Ureter (tissue), 1 donor: ENCODE results near the gene NPTX1. TPM values are rescaled to one million over a fixed set of nuclear protein-coding genes. Genes with fewer than 3 reads are reported as not detected.

Experiments used
- DNase-seq: peaks from one replicate; pipeline ENCODE4 v3.0.0-alpha.2; 2020; ENCODE audit warnings: low spot score
- total RNA-seq: library from RNA; stranded (reverse); gene quantifications from one replicate; pipeline ENCODE4 v1.2.4, GENCODE V29; 2023
- donor health status: DM: yes; HTN: yes; CAD: no.

The NPTX1 gene
- total RNA-seq, 1 donor from 2014 or later, result 2.0 TPM

DNA sequence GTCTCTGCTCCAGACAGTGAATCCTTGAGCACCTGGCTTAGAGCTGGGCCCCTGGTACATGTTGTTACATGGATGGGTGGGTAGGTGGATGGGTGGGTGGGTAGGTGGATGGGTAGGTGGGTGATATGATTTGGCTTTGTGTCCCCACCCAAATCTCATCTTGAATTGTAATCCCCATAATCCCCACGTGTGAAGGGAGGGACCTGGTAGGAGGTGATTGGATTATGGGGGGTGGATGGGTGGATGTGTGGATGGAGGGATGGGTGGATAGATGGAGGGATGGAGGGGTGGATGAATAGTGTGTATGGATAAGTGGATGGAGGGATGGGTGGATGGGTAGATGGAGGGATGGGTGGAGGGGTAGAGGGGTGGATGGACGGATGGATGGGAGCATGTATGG, 26.6 kb upstream of the NPTX1 start:
- DNase-seq, result no peak

DNA sequence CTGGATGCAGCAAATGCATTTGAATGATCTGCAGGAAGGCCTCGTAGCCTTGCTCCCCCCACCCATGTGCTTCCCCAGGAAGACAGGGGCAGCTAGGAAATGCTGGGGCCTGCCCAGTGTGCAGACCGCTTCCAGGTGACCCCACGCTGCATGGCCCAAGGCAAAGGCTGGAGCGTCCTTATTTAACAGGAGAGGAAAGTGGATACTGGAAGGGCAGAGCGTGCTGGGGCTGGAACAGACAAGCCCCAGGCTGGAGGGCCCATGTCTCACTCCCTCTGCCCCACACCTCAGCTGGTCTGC, 26.1 kb upstream of the NPTX1 start:
- DNase-seq, result no peak

DNA sequence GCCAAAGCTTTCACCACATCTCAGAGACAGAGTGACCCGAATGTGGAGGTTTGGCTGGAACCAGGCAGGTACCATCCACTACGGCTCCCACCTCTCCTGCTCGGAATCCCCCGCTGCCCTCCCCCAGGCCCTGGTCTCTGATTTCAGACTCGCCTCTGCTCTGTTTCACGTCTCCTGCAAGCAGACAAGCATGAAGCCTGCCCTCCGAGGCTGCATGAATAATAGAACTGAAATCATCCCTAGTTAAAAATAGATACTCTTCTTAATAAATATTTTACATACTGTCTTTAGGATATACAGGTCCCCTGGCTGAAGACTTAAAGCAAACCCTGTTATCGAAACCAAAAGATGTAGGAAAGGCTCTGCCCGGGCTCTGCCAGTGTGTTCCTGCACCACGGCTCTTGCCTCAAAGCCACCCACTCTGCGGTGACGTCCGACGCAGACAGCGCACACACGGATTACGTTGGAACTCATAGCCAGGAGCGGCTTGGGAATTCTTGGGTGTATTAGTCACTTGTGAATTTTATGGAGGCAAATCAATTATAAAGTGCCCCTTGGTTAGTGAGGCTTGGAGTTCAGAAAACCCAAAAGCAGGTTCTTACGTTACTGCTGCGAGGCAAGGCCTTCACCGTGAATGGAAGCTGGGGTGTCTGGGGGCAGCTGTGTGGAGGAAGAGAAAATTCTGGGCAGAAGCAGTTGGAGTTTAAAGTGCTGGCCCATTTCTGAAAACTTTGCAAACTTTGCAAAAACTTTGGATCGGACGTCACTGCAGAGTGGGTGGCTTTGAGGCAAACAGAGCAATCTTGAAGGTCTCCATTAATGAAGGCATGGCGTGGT, 25.6 kb upstream of the NPTX1 start:
- DNase-seq, result no peak

DNA sequence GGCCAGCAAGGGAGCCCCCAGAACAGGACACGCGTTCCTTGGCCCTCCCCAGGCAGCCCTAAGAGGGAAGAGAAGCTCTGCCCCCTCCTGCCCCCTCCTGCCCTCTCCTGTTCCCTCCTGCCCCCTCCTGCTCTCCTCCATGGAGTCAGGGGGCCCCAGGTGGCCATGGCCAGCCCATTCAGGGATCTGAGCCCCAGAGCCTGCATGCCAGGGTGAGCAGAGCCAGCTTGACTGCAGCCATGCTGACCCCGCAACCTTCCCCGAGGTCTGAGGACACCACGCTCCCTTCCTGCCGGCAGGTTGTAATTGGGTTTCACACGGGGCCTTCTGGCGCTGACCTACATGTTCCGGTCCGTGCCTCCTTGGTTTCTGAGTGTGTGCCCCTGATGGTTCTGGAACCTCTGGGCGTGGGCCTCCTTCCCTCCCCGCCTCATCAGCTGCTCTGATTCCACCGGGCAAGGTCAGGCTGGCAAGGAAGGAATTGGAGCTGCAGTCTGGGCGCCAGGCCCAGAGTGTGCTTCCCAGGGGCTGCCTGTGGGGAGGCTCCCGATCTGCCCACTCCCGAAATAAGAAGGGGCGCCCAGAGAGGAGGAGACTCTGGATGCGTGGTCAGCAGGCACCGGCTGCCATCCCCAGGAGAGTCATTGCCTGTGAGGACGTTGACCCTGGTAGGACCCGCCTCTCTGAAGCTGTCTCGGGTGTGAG, 23.7 kb upstream of the NPTX1 start:
- DNase-seq, result no peak

DNA sequence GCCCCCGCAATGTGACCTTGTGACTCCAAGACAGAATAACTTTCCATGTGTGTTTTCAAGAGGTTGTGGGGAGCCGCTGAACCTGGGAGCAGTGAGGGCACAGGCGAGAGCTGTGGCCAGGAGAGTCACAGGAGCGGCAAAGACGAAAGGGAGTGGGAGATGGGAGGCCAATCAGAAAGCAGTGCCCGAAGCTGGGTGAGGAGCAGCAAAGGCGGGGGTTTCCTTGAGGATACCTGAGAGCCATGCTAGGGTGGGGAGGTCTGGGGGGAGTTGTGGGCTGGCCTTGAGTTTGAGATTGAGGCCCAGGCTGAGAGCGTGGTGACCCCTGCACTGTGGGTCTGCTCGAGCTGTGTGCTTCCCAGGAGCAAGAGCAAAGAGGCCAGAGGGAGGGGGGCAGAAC, 23.2 kb upstream of the NPTX1 start:
- no peak for DNase-seq

DNA sequence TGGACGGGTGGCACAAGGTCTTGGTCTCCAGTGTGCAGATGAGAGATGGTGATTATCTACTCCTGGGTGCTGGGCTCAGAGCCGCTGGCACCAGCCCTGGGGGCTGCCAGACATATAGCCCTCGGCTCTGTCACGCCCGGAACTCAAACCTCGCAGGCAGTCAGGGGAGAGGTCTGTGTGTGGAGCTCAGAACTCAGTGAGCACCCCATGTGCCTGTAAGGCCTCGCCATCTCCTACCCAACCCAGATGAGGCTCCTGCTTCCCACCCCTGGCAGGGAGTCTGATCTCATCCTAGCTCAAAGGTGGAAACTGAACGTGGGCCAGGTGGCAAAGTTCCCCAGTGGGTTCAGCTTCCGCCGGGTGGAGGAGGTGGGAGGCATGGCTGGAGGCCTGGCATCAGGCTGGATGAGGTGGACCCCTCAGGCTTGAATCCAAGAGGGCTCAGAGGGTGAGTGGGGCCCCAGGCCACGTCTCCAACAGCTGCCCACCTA, 22.6 kb upstream of the NPTX1 start:
- DNase-seq, result no peak

DNA sequence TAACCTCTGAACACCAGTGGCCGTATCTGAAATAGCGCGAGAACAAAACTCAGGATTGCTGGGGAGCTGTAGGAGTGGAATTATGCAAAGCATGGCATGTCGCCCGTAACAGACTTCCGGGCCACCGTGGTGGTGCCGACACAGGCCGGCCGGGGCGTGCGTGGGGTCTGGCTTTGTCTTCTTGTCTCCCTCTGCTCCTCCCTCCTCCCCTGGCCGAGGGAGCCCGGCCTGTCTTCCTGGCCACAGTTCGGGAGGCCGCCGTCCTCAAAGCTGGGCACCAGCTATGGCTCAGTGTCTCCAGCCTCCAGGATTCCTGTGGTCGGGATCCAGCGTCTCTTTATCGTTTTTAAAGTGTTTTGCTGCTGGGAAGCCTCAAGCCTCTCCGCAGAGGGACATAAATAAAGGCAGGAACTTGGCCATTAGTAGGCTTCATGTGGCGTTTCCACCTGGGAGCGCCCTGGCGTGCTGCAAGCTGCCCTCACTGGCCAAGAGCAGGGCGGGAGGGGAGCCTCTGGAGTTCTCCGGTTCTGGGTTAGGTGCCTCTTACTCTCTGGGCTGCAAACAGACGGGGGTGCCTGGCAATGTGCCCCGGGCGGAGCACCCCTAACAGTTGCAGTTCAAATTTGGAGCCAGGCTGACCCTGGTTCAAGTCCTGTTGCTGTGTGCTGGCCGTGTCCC, 22.0 kb upstream of the NPTX1 start:
- no peak for DNase-seq

DNA sequence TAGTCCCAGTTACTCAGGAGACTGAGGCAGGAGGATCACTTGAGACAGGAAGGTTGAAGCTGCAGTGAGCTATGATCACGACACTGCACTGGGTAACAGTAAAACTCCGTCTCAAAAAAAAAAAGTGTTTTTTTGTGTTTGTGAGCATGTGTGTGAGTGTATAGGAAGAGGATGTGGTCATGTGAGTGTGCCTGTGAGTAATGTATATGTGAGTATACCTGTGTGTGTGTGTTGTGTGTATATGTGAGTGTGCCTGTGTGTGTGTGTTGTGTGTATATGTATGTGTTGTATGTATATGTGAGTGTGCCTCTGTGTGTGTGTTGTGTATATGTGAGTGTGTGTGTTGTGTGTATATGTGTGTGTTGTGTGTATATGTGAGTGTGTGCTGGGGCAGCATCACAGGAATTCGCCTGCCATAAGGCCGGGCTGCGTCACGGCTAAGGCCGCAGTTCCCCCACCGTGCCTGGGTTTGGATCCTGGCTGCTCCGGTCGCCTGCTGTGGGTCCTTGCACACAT, 21.4 kb upstream of the NPTX1 start:
- DNase-seq, result no peak

DNA sequence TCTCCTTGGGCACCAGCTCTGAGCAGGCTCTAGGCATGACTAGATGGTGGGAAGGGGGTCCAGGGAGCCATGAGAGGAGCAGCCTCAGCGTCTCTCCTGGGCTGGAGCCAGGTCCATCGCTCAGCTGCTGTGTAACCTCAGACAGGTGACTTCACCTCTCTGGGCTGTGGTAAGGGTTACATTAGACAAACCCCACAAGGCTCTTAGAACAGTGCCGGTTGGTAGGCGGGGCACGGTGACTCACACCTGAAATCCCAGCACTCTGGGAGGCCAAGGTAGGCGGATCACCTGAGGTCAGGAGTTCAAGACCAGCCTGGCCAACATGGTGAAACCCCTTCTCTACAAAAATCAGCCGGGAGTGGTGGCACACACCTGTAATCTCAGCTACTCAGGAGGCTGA, 18.1 kb upstream of the NPTX1 start:
- DNase-seq, result no peak

DNA sequence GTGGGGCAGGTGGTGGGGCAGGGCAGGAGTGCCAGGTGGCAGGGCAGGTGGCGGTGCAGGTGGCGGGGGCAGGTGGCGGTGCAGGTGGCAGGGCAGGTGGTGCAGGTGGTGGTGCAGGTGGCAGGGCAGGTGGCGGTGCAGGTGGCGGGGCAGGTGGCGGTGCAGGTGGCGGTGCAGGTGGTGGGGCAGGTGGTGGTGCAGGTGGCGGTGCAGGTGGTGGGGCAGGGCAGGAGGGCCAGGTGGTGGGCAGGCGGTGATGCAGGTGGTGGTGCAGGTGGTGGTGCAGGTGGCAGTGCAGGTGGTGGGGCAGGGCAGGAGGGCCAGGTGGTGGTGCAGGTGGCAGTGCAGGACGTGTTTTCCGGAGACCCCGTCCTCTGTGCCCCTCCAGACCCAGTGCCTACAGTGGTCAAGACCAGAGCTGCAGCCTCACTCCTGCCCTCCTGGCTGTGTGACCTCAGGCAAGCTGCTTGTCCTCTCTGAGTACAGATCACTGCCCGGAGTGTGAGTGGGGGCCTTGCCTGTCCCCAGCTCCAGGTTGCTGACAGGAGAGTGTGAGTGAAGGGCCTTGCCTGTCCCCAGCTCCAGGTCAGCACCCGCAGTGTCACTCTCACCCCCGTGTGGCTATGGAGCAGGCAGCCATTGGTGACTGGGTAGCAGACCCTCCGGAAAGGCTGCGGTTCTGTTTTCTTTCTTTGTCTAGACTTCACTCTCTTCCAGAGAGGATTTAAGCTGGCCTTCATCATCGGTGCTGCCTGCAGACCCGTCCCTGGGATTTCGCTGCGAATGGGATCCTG, 16.1 kb upstream of the NPTX1 start:
- DNase-seq, result no peak

DNA sequence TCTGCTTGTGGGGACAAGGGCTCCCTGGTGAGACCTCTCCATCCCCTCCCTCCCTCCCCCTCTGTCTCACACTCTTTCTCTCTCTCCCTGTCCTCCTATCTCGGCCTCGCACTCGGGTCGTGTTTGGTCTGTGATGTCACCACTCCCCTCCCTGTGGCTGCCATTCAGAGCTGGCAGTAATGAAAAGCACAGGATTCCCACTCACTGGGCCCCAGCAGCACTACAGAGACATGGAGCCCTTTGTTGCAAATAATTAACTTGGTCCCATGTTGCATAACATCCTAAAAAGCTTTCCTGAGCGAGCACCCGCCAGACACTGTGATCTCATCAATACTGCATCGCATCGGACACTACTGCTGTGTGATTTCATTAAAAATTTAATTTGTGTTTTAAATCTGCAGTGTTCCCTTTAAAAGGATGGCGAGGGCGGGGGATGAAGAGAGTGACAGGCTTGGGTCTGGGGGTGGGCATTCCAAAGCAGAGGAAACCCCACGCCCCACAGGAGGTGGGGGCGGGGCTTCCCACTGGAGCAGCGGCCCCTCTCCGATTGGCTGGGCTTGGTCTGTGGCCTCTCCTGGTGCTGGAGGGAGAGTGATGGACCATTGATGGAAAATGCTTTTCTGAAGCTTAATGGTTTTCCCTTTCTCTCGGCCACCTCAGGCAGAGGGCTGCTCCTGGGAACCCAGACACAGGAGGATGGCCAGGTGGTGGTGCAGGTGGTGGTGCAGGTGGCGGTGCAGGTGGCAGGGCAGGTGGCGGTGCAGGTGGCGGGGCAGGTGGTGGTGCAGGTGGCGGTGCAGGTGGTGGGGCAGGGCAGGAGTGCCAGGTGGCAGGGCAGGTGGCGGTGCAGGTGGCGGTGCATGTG, 15.3 kb upstream of the NPTX1 start:
- DNase-seq, result no peak

DNA sequence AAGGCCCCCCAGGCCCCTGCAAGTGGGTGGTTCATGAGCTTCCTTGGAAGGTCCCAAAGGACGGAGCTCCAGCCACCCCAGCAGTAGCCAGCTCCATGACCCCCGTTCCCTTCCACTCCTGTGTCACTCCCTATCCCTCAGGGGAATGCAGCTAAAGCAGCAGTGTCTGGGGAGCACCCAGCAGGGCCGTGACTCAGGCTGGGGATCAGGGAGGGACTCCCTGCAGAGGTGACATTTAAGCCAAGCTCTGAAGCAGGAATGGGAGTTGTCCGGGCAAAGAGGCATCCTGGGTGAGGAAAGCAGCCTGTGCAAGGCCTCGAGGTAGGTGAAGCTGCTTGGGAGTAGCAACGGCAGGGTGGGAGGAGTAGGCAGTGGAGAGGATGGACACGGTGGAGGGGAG, 11.1 kb upstream of the NPTX1 start:
- no peak for DNase-seq

DNA sequence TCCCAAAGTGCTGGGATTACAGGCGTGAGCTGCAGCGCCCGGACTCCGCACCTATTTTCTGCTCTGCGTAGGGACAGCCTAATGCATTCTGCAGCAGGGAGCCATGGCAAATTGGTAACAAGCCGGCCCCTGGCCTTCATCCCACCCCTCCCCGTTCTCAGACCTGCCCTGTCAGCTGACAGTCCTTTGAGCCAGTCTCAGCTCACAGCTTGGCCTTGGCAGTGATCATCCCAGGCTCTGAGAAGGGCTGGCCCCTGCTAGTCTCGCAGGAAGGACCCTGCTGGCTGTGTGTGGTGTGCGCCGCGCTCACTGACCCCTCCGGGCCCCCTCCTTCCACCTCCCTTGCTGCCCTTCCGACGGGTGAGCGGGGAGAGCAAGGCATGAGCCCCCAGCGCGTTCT, 10.3 kb upstream of the NPTX1 start:
- no peak for DNase-seq

DNA sequence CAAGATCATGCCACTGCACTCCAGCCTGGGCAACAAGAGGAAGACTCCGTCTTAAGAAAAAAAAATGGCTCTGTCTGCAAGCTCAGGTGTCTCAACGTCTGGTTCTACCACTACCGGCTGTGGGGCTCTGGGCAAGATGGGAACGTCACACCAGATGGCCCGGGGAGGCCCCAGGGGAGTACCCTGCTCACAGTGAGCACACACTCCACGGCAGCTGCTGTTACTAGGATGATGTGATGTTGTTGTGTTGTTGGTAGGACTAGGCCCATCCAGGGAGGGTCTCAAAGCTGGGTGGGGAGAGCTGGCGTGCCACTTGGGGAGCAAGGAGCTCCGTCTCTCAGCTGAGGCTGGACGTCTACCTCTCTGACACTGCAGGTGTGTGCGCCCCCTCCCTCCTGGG, 9.4 kb upstream of the NPTX1 start:
- DNase-seq, result no peak

DNA sequence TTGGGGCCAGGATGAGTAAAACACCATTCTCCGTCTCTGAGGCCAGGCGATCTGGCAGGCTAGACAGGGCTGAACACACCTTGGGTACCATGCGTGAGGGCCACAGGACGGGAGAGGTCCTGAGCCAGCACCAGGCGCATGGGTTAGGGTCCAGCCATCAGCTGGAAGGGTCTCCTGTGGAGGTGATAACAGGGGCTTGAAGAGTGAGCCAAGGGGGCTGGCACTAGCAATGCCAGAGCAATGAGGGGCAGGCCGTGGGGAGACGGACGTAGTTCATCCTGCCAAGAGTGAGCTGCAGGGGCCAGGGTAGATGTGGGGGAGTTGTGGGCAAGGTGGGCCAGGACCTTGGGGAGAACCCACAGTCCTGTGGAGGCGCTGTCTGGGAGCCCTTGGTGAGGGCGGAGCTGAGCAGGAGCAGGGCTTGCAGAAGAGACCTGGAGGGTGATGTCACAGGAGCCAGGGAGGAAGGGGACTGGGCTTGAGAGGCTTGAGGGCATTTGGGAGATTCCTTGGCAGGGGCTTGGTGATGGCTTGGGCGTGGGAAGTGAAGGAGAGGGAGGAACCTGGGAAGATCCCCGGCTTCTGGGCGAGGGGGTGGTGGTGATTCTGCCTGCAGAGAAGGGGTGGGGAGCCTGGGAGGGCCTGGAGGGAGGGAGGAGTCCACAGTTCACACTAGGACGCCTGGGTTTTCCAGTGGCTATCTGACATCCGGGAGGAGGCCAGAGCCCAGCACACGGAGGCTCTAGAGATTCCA, 6.3 kb upstream of the NPTX1 start:
- no peak for DNase-seq

DNA sequence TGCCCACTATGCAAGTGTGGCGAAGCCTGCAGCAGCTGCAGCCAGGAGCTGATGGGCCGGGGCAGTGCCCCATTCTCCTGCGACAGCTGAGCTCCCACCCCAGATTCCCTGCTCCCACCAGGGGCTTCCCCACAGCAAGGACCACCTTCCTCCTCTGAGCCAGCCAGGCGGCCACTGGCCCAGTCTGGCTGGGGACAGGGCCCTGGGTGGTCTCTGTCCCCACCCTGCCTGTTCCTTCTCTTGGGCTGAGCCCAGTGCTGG, 5.6 kb upstream of the NPTX1 start:
- no peak for DNase-seq

DNA sequence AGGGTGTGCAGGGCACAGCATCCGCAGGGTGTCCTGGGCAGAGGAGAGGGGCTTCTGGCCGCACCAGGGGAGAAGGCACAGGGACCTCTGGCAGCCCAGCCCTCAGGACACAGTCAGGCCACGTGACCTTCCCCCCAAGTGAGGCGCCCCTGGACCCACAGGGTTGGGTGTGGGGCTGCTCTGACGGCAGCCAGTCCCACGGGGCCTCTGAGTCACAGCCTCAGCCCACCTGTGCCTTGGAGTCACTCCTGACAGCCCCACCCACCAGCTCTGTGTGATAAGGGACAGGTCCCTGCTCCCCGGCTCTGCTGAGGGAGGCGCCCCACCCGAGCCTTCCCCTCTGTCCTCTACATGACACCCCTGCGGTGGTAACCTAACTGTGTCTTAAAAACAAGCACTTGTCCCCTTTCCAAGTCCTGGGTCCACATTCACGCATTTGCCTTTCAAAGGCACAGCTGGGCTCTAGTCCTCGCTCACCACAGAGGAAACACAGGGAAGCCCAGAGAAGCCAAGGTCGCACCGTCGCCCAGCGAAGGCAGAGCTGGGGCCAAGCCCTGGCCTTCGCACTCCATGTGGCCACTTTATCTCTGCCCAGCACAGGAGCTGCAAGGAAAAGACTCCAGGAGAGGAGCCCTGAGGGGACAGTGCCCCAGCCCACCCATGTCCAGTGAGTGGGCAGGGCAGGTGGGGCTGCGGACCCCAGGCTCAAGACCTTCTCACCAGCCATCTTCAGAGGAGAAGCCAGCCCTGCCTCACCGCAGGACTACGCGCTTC, 5.1 kb upstream of the NPTX1 start:
- no peak for DNase-seq

DNA sequence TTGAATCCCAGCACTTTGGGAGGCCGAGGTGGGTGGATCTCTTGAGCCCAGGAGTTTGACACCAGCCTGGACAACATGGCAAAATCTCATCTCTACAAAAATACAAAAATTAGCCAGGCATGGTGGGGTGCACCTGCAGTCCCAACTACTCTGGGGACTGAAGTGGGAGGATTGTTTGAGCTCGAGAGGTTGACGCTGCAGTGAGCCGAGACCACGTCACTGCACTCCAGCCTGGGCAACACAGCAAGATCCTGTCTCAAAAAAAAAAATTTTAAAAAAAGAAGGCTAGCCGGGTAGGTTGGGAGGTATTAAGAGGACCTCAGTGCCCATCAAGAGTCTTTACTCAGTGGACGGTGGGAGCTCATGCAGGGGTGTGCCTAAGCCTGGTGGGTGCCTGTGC, 3.8 kb upstream of the NPTX1 start:
- no peak for DNase-seq

DNA sequence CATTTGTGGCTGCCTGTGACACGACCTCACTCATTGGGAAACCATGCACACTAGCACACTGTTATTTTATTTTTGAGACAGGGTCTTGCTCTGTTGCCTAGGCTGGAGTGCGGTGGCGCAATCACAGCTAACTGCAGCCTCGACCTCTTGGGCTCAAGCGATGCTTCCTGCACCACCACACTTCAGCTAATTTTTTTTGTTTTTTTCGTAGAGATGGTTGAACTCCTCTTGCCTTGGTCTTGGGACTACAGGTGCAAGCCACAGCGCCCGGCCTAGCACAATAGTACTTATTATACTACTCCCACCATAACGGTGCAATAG, 2.8 kb upstream of the NPTX1 start:
- no peak for DNase-seq
